ENCODE data around the gene RAB7B. TPM values are rescaled to one million over a fixed set of nuclear protein-coding genes. Genes with fewer than 3 reads are reported as not detected.

RAB7B gene
- total and polyA plus RNA-seq, 2 of the 4 experiments (the other 2 are of a cell fraction), result 9.1 to 14.7 TPM

GRCh38 chr1:205938682-205939081, 64.5 kb downstream of the RAB7B start:
- Histone ChIP-seq H4K5ac (ENCODE audit: low read depth, low read length) (no peak overlapping the region), H3K27me3 (ENCODE audit: control insufficient read depth, insufficient read depth, low read length) (peaks cover 32% of the 10 kb centered on the region), H2AK9ac (replicated peaks; ENCODE audit: low read depth, low read length, poor library complexity) (no peak overlapping the region), H3K79me1 (ENCODE audit: low read depth in 1 of 2, low read length in 2 of 2) (no peaks in the 10 kb centered on the region), H2BK5ac (ENCODE audit: low read depth, low read length, poor library complexity, severe bottlenecking) (no peak overlapping the region), H3K4ac (ENCODE audit: low read depth, low read length) (no peak overlapping the region), H3K14ac (replicated peaks; ENCODE audit: low read depth, low read length) (no peak overlapping the region), H2BK120ac (ENCODE audit: low read depth, low read length) (no peak overlapping the region), H3K4me2 (ENCODE audit: low read depth, low read length) (no peak overlapping the region), H3K18ac (ENCODE audit: low read depth, low read length) (no peak overlapping the region), H2BK15ac (ENCODE audit: low read depth, low read length) (no peak overlapping the region), H4K8ac (ENCODE audit: low read depth in 2 of 2, low read length in 2 of 2) (no peak overlapping the region), H4K20me1 (ENCODE audit: insufficient read depth, low read length) (no peaks in the 10 kb centered on the region), H3K23ac (ENCODE audit: low read depth, low read length) (no peak overlapping the region), H3K9me3 (ENCODE audit: control insufficient read depth, insufficient read depth, low read length) (no peaks in the 10 kb centered on the region), H2BK20ac (ENCODE audit: low read depth, low read length) (no peak overlapping the region), H4K91ac (ENCODE audit: insufficient read depth, low read depth, low read length) (no peak overlapping the region), H3K27ac (ENCODE audit: insufficient read depth, low read length) (no peak overlapping the region), H3K36me3 (ENCODE audit: control insufficient read depth, insufficient read depth, low read length) (no peaks in the 10 kb centered on the region), H2AFZ (replicated peaks; ENCODE audit: low read length, poor library complexity) (no peak overlapping the region), H3K4me1 (ENCODE audit: control insufficient read depth, insufficient read depth, low read length) (peaks cover 6% of the 10 kb centered on the region), H3K56ac (ENCODE audit: extremely low read depth, insufficient read depth, low read length) (no peak overlapping the region), H3K4me3 (ENCODE audit: insufficient read depth, low read depth, low read length) (no peak overlapping the region), H2AK5ac (ENCODE audit: low read depth, low read length) (no peak overlapping the region), H3K9me1 (ENCODE audit: insufficient read depth, low read length) (0 out of 2 replicates have a peak, but pooled peaks cover 2% of the 10 kb centered on the region), H3K9ac (ENCODE audit: low read depth, low read length) (no peak overlapping the region)
- no CpG with 5 or more reads among the region's 1 CpG for WGBS, 2 experiments (ENCODE audit: extremely low coverage in 2 of 2, insufficient read length in 1 of 2)
- DNase-seq (no peak), ATAC-seq (ENCODE audit: low read depth) (no peak)
- CTCF ChIA-PET, result no interaction called here
- in situ Hi-C loops (cut with MboI; ENCODE audit: low sequenced_read_pairs), result no loop called here
- intact Hi-C loops (cut with micrococcal nuclease), result no loop called here
- TF ChIP-seq ELK1 (IDR thresholded peaks at IDR 0.05; ENCODE audit: borderline replicate concordance, low read depth, low read length), result no peak
- no peak for TF ChIP-seq CEBPB (IDR thresholded peaks at IDR 0.05; ENCODE audit: low read depth, low read length)
- TF ChIP-seq NFE2L2 (IDR thresholded peaks at IDR 0.05; ENCODE audit: low read depth, low read length), result no peak
- no peak for TF ChIP-seq CHD1 (IDR thresholded peaks at IDR 0.05; ENCODE audit: low read depth, low read length)
- no peak for TF ChIP-seq CTCF (conservative IDR thresholded peaks at IDR 0.05; ENCODE audit: low read depth, low read length)
- TF ChIP-seq BHLHE40 (IDR thresholded peaks at IDR 0.05; ENCODE audit: low read depth, low read length), result no peak
- TF ChIP-seq FOS (IDR thresholded peaks at IDR 0.05; ENCODE audit: low read depth, low read length), result no peak
- TF ChIP-seq RAD21 (IDR thresholded peaks at IDR 0.05; ENCODE audit: low read length), result no peak
- no peak for TF ChIP-seq MAFK (IDR thresholded peaks at IDR 0.05; ENCODE audit: low read depth, low read length)
- no peak for TF ChIP-seq POLR2A (IDR thresholded peaks at IDR 0.05; ENCODE audit: low read depth, low read length)
- TF ChIP-seq, protein P1, sequence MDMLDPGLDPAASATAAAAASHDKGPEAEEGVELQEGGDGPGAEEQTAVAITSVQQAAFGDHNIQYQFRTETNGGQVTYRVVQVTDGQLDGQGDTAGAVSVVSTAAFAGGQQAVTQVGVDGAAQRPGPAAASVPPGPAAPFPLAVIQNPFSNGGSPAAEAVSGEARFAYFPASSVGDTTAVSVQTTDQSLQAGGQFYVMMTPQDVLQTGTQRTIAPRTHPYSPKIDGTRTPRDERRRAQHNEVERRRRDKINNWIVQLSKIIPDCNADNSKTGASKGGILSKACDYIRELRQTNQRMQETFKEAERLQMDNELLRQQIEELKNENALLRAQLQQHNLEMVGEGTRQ (IDR thresholded peaks at IDR 0.05; ENCODE audit: low read depth, low read length), result no peak
- POLR2A ChIA-PET (ENCODE audit: unreplicated experiment), result no interaction called here
- dilution Hi-C loops (cut with HindIII; ENCODE audit: low sequenced_read_pairs, unreplicated experiment), result no loop called here
- BruUV-seq (replicated peaks), result no TSS peak

Data from IMR-90 (cell line).